GF-D8 (cell line): ENCODE measurements around the gene POU6F2.

Experiments
- DNase-seq: peaks from one replicate; lab custom pipeline; 2025; lab: John Stamatoyannopoulos, UW

The POU6F2 gene

DNA sequence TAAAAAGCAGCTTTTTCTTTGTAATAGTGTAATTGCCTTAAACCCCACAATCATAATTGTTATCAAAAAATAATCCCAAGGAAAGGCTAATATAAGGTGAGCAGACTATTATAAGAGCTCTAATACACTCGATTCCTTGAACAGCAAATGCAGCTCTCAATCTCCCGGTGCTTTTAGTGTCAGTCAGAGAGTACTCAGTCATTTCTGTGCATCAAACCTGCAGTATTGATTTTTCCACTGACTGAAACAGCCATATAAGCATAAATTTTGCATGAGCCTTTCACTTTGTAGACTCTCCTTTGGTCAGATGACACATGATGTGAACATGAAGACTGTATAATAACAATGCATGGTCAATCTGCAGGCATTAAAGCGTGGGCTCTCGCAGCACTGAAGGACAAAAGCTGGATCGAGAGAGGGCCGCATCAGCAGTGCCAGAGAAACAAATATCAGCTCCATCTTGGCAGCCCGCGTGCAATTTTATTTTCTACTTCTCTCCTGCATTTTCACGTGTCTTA lies 272.0 kb downstream of the POU6F2 start:
- DNase-seq = no peak

DNA sequence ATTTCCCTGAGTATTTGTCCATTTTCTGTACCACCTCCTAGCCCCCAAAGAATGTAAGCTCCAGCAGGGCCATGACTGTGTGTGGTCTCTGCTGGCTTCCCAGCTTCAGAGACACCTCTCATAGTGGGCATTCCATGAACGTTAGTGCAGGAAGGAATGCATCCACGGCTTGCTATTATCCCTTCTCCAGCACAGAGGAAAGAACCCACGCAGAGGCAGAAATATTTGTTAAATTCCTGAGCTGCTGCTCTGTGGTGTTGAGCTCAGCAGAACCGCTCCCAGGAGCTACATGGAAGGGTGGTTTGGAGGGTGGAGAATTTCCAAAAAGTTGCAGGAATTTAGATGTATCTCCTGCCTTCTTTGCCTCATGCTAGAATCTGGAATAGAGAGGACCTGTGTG lies 275.2 kb downstream of the POU6F2 start:
- no peak for DNase-seq

DNA sequence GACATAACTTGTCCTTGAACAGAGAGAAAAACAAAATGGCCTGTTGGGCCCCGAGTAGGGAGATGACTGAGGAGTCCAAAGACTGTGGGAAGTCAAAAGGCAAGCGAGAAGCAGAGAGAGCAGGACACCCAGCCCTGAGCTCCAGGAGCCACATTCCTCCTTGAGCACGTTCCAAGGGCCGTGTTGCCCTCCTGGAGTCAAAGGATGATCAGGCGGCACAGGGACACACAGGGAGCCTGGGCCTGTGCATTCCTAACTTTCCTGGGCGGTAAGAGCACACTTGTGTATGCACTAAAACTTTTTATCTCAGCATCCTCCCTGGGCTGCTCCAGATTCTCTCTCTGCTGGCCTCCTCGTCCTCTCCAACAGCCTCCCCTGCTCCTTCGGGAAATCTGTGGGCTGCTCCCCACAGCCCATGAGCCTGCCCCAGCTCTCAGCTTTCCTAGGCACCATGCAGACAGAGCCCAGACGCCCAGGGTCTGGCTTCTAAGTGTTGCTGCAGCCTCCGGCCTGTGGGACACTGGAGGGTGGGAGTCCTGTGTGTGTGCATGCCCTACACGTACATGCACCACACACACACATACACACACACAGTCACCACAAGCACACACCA lies 281.8 kb downstream of the POU6F2 start:
- DNase-seq = no peak

DNA sequence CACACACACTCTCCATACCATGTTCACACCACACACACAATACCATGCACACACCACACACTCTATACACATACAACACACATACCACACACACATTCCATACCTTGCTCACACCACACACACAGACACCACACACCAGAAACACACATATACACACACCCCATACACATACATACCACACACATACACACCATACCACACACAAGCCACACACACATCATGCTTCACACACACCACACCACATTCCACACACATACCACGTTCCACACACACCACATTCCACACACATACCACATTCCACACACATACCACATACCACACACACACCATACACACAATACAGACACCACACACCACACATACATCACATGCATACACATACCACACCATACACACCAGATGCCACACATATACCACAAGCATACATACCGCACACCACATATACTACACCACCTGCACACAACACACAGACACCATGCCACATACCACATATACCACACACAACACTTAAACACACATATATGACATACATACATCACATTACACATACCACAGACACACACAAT lies 282.7 kb downstream of the POU6F2 start:
- DNase-seq = no peak

DNA sequence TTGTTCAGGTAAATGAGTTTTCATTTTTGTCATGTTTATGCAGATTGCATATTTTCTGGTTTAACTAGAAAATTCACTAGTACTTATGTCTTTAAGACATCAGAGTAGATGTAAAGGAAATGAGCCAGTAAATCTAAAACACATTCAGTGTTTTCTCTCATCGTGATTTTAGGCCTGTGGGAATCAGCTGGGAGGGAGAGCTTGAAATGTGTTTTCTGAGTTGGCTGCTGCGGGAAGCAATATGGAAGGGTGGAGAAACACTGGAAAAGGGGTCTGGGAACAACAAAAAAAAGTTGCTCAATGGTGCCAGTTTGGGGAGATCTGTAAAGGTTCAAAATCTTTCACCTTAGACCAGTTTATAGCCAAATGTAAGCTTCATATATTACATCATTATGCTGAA lies 284.1 kb downstream of the POU6F2 start:
- DNase-seq = no peak

DNA sequence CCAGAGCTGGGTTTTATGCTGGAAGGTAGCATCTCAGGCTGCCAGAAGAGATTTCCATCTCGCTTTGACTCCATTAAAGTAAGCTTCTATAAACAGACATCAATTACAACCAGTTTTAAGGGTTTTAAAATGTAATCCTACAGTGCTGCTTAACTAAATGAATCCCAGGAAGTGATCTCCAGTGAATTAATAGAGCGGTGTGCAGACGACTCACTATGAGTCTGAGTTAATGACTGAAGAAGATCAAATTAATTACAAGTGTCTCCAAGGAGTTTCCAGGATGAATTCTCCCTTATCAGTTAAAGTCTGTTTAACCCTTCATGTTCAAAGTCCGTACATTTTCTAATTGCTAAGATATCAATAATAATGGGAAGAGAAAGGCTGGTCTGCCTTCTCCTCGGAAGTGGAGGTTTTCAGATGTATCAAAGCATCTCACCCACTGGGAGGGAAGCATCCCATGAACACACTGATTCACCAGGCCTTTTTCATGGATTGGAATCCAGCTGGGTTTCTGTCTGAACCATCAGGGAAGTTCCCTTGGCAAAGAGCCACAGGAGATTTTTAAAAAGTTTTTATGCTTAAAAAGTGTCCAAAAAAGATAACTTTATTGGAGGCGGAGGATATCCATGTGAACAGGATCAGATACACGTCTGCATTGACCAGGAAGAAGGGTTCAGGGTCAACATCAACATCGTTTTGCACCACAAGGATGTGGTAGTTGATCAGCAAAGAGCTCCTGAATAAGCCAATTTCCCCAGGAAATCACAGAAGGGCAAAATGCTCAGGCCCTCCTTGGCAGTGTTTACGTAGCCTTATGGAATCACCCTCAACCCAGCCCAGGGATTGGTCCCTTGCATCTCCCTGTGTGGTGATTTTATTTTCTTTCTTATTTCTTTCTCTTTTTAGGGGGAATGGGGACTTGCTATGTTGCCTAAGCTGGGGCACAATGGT lies 288.2 kb downstream of the POU6F2 start:
- no peak for DNase-seq

DNA sequence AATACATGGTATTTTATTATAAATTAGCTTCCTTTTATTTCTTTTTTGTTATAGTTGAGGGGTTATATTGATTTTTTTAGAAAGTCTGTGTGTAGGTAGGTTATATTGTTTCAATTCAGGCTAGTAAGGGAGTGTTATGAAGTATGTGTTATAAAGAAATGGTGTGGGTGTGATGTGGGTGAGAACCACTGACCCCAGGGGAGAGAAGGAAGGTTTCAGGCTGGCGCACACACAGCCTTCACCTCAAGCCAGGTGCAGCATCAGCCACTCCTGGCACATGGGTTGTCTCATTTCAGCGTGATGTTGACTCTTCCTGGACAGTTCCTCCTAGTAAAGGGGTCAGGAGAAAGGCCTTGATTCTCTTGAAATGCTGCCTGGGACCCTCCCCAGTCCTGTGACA lies 291.3 kb downstream of the POU6F2 start:
- no peak for DNase-seq

DNA sequence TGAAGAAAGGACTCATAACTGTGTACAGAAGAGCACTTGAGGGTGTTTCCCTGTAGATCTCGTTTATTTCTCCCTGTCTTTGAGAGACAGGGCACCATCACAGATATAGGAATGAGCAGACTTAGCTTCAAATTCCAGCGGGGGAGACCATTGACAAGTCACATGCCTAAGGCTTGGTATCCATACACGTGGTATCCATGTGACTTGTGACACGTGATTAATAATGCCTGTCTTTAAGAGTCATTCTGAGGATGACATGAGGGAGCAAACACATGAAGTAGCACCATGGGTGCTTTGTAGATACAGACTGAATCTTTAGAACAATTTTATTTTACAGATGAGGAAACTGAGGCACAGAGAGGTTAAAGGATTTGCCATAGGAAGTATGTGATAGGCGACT lies 292.3 kb downstream of the POU6F2 start:
- DNase-seq = no peak

DNA sequence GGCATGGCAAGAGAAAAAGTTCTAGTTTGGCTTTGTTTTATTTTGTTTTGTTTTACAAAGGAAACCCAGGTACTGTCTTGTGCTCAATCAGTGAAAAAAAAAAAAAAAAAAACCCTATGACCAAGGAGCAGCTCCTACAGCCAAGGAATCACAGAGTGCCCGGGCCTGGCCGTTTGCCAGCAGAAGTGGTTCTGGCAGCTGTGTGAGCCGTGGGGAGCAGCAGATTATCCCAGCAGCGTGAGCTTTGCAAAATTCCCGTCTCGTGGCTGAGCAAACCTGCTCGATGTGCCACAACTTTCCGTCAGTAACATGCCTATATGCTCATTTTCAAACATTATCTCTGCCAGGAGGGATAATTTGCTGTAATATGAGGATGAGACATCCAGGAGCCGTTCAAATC lies 293.7 kb downstream of the POU6F2 start:
- DNase-seq = no peak

DNA sequence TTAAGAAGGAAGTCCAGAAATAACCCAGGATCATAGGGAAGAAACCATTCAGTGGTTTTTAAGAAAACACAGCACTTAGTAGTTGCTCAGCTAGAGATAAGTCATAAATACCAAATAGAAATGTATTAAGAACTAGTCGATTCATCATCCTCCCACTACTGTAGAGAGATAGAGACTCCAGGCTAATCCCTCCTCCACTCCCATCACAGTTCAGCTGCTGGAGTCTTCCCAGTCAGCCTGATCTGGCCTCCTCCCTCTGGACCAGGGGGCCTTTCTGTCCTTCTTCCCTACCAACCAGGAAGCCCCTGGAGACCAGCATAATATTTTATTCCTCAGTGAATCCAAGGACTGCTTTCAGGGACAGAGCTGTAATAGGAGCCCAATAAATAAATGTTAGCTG lies 294.4 kb downstream of the POU6F2 start:
- no peak for DNase-seq

DNA sequence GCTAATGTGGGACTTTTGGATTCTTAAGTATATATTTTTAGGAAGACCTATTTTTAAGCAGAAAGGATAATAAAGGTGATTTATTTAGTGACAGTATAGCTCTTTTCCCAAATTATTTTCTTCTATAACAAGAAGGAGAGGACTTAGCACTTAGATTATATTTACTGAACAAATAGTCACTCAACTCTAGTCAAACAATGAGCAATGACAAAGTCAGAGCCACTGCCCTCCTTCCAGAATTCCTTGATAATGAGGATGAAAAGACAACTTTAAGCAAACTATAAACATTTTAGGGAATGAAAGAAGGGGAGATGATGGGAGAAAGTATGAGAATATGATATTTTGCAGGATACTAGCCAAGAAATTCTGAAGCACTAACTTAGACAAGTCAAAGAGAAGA lies 295.0 kb downstream of the POU6F2 start:
- DNase-seq = no peak

DNA sequence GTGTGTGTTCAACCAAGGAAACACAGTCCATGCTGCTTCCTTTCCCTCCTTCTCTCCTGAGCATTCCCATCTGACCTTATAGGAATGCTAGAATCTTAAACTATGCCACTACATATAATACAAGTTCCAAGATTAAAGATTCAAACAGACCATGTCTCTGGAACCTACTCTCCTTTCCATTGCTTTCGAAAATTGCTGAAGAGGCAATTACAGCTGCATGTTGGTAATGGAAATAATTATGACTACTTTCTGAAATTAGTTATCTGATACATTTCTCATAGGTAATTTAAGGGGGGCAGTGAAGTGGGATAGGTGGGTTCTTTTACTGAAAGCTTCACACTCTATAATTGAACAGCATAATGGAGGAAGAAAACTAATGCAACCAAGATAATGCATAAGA lies 302.6 kb downstream of the POU6F2 start:
- no peak for DNase-seq

DNA sequence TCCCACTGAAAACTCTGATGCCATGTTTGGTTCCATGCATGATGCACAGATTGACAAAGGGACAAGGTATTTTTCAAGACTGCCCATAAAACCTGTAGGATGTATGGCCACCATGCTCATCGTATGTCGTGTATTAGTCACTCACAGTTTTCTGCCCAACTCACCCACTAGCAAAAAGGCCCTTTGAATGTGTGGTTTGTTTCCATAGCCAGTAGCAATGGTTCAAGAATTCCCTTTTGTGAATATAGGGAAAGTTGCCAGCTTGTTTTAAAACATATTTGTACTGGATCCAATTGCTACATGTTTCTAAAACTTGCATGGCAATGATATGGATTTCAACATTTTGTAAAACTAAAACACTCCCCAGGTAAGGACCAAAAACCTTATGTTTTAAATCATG lies 307.5 kb downstream of the POU6F2 start:
- no peak for DNase-seq

DNA sequence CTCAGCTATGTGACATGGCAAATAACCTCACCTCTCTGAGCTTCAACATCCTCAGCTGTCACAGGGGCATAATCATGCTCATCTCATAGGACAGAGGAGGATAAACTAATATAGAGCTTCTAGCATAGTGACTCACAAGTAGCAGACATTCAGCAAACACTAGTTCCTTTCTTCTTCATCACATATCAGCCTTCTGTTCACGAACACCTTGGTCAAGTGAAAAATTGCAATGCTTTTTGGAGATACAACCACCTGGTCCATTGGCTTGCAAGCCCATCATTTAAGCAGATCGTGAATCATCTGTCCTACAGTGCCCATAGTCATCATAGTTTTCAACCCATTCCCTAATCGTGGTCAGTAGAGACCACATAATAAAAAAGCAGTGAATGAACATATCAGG lies 310.6 kb downstream of the POU6F2 start:
- DNase-seq = no peak

DNA sequence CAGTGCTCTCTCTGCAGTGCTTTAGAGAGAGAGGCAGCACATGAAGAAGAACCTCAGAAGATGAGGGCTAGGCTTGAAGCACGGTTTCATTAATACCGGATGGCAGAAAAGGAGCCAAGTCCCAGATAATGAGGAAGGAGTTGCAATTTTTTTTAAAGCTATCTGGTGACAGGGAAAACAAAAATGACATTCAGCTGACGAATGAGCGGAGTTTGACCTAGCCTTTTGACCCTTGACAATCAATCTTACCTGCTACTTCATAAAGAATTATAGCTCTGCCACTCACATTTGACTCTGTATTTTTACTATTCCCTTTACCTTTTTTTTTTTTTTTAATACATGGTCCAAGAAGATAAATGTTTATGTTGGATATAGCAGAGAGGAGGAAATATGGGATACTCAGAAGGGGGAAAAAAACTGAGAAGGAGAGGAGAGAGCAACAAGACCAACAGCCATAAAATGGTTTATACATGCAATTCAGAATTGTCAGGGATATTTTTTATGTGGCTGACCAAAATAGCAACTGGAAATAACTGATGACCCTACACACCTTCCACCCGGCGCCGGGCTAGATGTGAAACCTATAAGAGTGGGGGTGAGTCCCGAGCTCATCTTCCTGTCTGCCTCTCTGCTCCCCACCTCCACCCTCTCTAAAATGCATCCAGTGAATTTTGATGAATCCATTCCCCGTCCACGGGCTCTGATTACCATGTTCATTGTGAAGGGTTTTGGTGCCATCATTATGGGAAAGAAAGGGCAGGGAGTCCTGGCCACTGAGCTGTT lies 314.1 kb downstream of the POU6F2 start:
- no peak for DNase-seq

DNA sequence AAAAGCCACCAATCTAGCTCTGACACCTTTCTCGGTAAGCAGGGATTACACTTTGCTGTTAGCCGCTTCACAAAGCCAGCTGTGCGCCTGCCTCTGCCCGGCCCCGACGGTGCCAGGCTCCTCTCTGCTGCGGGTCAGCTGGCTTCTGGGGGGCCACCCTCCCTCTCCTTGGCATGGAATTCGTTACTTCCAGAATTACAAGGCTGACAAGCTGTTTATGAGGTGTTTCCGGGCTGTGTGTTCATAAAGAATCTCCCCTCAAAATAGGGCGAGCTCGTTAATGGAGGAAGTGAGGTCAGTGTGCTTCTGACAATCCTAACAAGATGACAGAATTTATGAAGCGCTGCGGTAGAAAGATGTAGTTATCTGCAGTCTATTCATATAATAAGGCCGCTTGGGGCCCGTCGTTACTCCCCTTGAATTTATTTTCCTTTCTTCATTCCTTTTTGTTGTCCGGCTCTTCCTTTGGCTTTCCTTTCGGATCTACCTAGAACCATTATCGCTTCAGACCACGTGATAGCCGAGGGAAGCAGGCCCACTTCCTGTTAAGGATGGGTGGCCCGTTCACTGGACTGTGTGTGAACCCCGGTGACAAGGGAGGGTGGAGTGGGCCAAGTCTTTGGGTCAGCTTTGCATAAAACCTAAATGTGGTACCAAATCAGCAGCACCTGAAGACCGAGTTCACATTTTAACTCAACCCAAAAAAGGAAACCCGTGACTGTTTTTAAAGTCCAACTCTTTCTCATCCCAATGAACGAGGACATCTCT lies 315.5 kb downstream of the POU6F2 start:
- no peak for DNase-seq

DNA sequence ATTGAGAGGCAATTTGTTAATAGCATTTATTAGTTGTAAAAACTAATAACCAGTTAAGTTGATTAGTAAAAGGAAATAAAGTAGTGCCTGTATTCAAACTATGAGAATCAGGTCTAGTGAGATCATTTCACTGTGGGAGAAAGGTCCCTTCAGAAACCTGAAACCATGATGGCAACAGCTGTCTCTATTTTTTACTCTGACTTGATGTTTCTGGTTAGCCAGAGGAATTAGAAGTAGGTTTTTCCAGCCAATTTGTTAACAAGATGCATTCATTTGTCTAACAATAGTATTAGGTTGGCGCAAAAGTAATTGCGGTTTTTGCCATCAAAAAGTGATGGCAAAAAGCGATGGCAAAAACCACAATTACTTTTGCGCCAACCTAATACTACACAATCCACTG lies 316.3 kb downstream of the POU6F2 start:
- no peak for DNase-seq

DNA sequence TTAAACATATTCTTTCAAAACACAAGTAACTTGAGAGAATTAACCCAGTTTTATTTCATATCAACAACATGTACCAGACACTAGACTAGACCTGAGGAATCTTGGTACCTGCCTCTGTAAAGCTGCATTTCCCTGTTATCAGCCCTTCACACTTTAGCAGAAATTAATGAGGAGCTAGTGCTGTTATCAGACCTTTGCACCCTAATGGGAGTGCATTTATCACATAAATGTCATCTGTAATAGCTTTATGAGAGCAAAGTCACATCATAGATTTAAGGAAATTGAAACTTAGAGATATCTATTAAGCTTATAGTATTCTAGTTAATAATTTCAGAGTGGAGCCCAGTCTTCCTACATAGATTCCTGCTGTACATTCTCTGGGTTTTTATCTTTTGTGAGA lies 318.1 kb downstream of the POU6F2 start:
- DNase-seq = no peak

DNA sequence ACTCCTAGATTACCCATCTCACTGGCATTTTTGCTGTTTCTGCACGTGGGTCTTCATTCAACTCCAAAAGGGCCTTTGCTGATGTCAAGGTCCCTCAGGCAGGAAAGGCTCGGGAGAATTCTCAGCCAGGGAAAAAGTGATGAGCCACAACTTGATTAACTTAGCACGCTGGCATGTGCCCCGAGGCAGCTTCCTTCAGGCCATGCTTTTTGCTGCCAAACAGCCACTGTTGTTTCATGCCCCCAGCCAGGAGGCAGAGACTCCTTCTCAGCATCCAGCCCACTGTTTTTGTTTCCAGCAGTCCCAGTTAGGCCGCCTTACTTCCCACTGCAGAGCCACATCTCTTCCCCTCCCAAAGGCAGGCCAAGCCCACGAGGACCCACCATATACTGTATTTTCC lies 322.0 kb downstream of the POU6F2 start:
- no peak for DNase-seq

DNA sequence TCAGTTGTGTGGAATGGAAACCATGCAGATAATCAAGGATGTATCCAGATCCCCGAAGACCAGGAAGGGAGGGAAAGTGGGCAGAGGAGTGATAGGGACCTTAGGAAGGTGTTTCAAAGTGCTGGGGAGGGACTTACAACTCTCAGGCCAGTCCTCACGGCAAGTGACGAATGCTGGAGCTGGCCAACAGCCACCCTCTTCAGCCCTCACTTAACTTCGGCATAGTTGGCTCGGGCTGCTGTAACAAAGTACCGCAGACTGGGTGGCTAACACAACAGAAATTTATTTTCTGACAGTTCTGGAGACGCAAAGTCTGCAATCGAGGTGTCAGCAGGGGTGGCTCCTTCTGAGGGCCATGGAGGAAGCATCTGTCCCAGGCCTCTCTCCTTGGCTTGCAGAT lies 322.6 kb downstream of the POU6F2 start:
- no peak for DNase-seq

DNA sequence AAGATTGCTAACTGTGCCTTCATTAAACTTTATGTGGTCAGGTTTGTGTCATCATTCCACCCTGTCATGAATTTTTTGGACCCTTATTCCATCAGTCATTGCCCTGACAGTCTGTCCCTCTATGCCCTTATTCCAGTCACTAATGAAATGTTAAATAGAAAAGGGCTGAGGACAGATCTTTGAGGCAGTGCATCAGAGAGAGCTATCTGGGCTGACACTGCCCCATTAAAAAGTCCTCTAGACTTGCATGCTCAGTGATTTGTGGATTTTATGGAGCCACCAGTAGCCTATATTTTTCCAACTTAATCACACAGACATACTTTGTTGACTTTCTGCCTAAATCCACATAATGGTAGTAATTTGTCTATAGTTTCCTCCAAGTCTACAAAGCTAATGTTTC lies 323.8 kb downstream of the POU6F2 start:
- no peak for DNase-seq

DNA sequence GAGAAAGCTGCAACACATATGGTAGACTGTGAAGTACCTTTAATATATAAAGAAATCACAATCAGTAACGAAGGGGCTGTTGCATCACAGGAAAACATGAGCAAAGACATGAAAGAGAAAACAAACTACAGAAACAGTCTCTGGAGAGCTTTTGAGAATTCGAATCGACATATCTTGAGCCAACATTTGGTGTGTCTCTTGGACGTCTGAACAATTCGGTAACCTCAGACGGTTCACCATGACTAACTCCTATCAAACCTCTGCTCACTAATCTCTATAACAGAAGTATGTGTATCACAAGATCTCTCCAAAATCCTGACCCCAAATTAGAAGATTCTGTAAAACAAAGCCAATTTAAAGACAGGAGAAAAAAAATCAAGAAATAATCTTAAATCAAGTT lies 326.5 kb downstream of the POU6F2 start:
- DNase-seq = no peak
